Breast epithelium (tissue), 4 donors: ENCODE data around the gene RGS9. TPM values are rescaled to one million over a fixed set of nuclear protein-coding genes. Genes with fewer than 3 reads are reported as not detected.
"Not testable (repeated sequence)": the region's sequence is repeated elsewhere in the genome, so short reads cannot be mapped to it uniquely, and the experiment has no call there.

Experiments
- DNase-seq, 2 donors: peaks; one replicate each; pipeline ENCODE4 v3.0.0-alpha.2; 2019; ENCODE audit warnings: low spot score in 2 of 2
- H3K27ac ChIP-seq, 2 donors: fragments of 200-600 bp; sonication (generic) in 1 of 2; one replicate each; pipeline ENCODE4 v1.5.1; 2016 to 2019; ENCODE audit warnings: mild to moderate bottlenecking in 1 of 2
- H3K27me3 ChIP-seq, 2 donors: fragments of 200-600 bp; sonication (generic) in 1 of 2; one replicate each; pipeline versions ENCODE4 v1.5.1 to v1.6.0; 2017 to 2019; ENCODE audit warnings: control low read depth in 1 of 2, mild to moderate bottlenecking in 1 of 2
- H3K36me3 ChIP-seq: fragments of 200-600 bp; one replicate; pipeline ENCODE4 v1.5.1; 2019
- H3K4me1 ChIP-seq, 2 donors: fragments of 200-600 bp; sonication (generic); one replicate each; pipeline ENCODE4 v1.5.1; 2016 to 2019; ENCODE audit warnings: control low read depth in 1 of 2
- H3K4me3 ChIP-seq, 3 donors: fragments of 200-600 bp; sonication (generic); 1 replicate in 2 of 3; 2 replicates in 1 of 3; pipeline ENCODE4 v1.5.1; 2016 to 2019; ENCODE audit warnings: mild to moderate bottlenecking in 3 of 3, moderate library complexity in 2 of 3
- H3K9me3 ChIP-seq, 2 donors: fragments of 200-600 bp; sonication (generic) in 1 of 2; one replicate each; pipeline ENCODE4 v1.5.1; 2016 to 2019; ENCODE audit warnings: control low read depth in 1 of 2
- POLR2A ChIP-seq: fragments of 450-650 bp; IDR thresholded peaks from one replicate; pipeline ENCODE4 v1.6.1; 2016; ENCODE audit warnings: antibody characterized with exemption, mild to moderate bottlenecking, moderate library complexity
- POLR2AphosphoS5 ChIP-seq, 3 donors: sonication (generic); formaldehyde crosslinking; IDR thresholded peaks; one replicate each; pipeline ENCODE4 v1.6.1; 2017; ENCODE audit warnings: antibody characterized with exemption in 3 of 3
- intact Hi-C: fragments of 100-400 bp; cut with DNase I; formaldehyde crosslinking; loops from one replicate; pipeline ENCODE4 v1.15.1; 2023; ENCODE audit warnings: low total_unique reads
- total RNA-seq, 3 donors: library from RNA; depleted of rRNA; stranded (reverse); fragments of >200 nt; gene quantifications; one replicate each; pipeline ENCODE4 v1.1.0, GENCODE V29; 2016
- TF ChIP-seq, protein P1 (sequence below), 3 donors: fragments of 450-650 bp; IDR thresholded peaks; one replicate each; pipeline ENCODE4 v1.5.1; 2016 to 2017; ENCODE audit warnings: antibody characterized with exemption in 3 of 3, mild to moderate bottlenecking in 3 of 3, moderate library complexity in 3 of 3

Gene RGS9
- total RNA-seq, 3 donors from 2014 or later, result 1.6 to 6.9 (median 5.0) TPM

DNA sequence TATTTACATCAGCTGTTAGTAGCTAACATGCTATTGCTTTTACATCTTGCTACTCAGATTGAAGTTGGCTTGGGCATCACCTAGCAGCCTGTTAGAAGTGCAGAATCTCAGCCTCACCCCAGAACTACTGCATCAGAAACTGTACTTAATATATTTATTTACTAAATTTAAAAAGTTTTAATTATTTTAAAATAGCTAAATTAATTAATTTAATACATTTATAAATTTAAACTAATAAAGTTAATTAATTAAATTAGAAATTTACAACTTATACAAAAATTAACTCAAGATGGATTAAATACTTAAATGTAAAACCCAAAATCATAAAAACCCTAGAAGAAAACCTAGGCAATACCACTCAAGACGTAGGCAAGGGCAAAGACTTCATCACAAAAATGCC, 41.7 kb upstream of the RGS9 start:
- no peak overlapping the region for H3K27ac ChIP-seq

DNA sequence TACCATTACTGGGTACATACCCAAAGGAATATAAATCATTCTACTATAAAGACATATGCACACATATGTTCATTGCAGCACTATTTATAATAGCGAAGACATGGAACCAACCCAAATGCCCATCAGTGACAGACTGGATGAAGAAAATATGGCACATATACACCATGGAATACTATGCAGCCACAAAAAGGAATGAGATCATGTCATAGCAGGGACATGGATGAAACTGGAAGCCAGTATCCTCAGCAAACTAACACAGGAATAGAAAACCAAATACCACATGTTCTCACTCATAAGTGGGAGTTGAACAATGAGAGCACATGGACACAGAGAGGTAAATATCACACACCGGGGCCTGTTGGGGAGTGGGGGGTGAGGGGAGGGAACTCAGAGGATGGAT, 40.8 kb upstream of the RGS9 start:
- H3K27ac ChIP-seq, H3K9me3 ChIP-seq, H3K4me1 ChIP-seq, DNase-seq, H3K4me3 ChIP-seq, H3K27me3 ChIP-seq, intact Hi-C loops, H3K36me3 ChIP-seq: not testable (repeated sequence)

More for the DNA sequence above, 41.7 kb upstream of the RGS9 start:
- DNase-seq, result no peak
- Histone ChIP-seq H3K4me3 (no peak overlapping the region), H3K36me3 (no peaks in the 10 kb centered on the region), H3K9me3 (no peaks in the 10 kb centered on the region), H3K4me1 (peaks cover 4 to 5% of the 10 kb centered on the region in 2 donors), H3K27me3 (no peaks in the 10 kb centered on the region)
- intact Hi-C loops, result no loop called here
- TF ChIP-seq POLR2AphosphoS5 (IDR thresholded peaks at IDR 0.05) (no peak), POLR2A (no peak)
- TF ChIP-seq, protein P1, sequence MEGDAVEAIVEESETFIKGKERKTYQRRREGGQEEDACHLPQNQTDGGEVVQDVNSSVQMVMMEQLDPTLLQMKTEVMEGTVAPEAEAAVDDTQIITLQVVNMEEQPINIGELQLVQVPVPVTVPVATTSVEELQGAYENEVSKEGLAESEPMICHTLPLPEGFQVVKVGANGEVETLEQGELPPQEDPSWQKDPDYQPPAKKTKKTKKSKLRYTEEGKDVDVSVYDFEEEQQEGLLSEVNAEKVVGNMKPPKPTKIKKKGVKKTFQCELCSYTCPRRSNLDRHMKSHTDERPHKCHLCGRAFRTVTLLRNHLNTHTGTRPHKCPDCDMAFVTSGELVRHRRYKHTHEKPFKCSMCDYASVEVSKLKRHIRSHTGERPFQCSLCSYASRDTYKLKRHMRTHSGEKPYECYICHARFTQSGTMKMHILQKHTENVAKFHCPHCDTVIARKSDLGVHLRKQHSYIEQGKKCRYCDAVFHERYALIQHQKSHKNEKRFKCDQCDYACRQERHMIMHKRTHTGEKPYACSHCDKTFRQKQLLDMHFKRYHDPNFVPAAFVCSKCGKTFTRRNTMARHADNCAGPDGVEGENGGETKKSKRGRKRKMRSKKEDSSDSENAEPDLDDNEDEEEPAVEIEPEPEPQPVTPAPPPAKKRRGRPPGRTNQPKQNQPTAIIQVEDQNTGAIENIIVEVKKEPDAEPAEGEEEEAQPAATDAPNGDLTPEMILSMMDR (IDR thresholded peaks at IDR 0.05), result no peak

DNA sequence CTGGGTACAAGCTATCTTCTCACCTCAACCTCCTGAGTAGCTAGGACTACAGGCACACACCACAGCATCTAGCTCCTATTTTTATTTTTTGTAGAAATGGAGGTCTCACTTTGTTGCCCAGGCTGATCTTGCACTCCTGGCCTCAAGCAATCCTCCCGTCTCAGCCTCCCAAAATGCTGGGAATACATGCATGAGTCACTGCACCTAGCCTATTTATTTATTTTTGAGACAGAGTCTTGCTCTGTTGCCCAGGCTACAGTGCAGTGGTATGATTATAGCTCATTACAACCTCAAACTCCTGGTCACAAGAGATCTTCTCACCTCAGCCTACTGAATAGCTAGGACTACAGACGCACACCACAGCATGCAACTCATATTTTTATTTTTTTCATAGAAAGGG, 40.1 kb upstream of the RGS9 start:
- DNase-seq, result no peak
- Histone ChIP-seq H3K27me3 (no peaks in the 10 kb centered on the region), H3K9me3 (no peaks in the 10 kb centered on the region), H3K27ac (no peak overlapping the region), H3K4me3 (no peak overlapping the region), H3K36me3 (no peaks in the 10 kb centered on the region), H3K4me1 (peaks cover 4 to 5% of the 10 kb centered on the region in 2 donors)
- intact Hi-C loops, result no loop called here
- TF ChIP-seq POLR2A (no peak), POLR2AphosphoS5 (IDR thresholded peaks at IDR 0.05) (no peak)
- TF ChIP-seq, protein P1 (IDR thresholded peaks at IDR 0.05), result no peak

DNA sequence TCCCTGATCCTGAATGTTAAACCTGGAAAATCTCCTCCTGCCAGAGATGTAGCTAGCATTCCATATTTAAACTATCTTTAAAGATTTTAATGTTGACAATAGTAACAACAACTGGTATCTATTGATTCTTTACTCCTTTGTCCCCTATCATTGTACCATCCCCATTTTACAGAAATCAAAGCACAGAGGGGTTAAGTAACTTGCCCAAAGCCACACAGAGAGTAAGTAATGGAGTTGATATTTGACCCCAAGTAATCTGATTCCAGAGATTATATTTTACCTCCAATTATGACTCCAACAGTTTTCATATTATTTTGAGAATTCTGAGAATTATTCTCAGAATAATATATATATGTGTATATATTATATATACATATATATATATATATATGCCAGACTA, 37.7 kb upstream of the RGS9 start:
- Histone ChIP-seq H3K27me3 (no peaks in the 10 kb centered on the region), H3K9me3 (no peaks in the 10 kb centered on the region), H3K4me3 (no peak overlapping the region), H3K36me3 (no peaks in the 10 kb centered on the region), H3K4me1 (peaks cover 4 to 5% of the 10 kb centered on the region in 2 donors), H3K27ac (no peak overlapping the region)
- intact Hi-C loops, result no loop called here
- TF ChIP-seq, protein P1 (IDR thresholded peaks at IDR 0.05), result no peak
- no peak for TF ChIP-seq POLR2AphosphoS5 (IDR thresholded peaks at IDR 0.05)
- no peak for TF ChIP-seq POLR2A
- no peak for DNase-seq

DNA sequence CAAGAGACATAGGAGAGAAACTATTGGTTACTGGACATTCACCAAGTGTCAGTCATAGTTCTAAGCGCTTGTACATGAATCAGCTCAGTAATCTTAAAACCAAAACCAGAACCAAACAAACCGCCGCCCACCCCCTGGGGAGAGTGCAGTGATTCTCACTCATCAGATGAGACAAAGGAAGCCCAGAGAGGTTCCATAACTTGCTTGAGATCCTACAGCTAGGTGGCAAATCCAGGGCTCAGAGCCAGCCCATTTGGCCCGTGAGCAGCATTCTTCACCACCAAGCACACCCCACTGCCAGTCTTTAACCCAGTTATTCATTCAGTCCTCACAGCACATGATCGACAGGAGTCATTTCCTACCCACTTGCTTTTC, 37.2 kb upstream of the RGS9 start:
- intact Hi-C loops, result loop anchor here (10.0 kb wide), 2 partner anchors 45 to 135 kb away; partner anchors contain the start of gene GNA13
- no peaks in the 10 kb centered on the region for H3K9me3 ChIP-seq
- DNase-seq, result peak in 1 of 2 donors; percentile 45
- H3K27me3 ChIP-seq, result no peaks in the 10 kb centered on the region
- peak overlapping the region; percentile 84 to 89 for H3K27ac ChIP-seq
- peak overlapping the region; percentile 35 to 74 (median 54) for H3K4me3 ChIP-seq
- TF ChIP-seq, protein P1 (IDR thresholded peaks at IDR 0.05), result no peak
- TF ChIP-seq POLR2A, result no peak
- no peak for TF ChIP-seq POLR2AphosphoS5 (IDR thresholded peaks at IDR 0.05)
- peaks cover 4 to 5% of the 10 kb centered on the region in 2 donors for H3K4me1 ChIP-seq
- H3K36me3 ChIP-seq, result no peaks in the 10 kb centered on the region
